Myocyte (in vitro differentiated cells): ENCODE measurements around the gene MPP1. TPM values are rescaled to one million over a fixed set of nuclear protein-coding genes. Genes with fewer than 3 reads are reported as not detected.
"Not testable (repeated sequence)": the region's sequence is repeated elsewhere in the genome, so short reads cannot be mapped to it uniquely, and the experiment has no call there.

ENCODE experiments used
- DNase-seq: peaks from one replicate; pipeline ENCODE4 v3.0.0-alpha.2; 2012; ENCODE audit warnings: low read depth
- polyA plus RNA-seq: library from polyadenylated mRNA; unstranded; fragments of >200 nt; gene quantifications from one replicate; pipeline ENCODE4 v1.2.1, GENCODE V29; 2012; ENCODE audit warnings: missing spikeins
- total RNA-seq: library from RNA; depleted of rRNA; stranded (reverse); fragments of >200 nt; gene quantifications from 2 replicates; pipeline ENCODE4 v1.2.3, GENCODE V29; 2014

Gene MPP1
- total RNA-seq: 10.6 and 11.2 TPM in 2 replicates
- polyA plus RNA-seq: 11.5 TPM

DNA sequence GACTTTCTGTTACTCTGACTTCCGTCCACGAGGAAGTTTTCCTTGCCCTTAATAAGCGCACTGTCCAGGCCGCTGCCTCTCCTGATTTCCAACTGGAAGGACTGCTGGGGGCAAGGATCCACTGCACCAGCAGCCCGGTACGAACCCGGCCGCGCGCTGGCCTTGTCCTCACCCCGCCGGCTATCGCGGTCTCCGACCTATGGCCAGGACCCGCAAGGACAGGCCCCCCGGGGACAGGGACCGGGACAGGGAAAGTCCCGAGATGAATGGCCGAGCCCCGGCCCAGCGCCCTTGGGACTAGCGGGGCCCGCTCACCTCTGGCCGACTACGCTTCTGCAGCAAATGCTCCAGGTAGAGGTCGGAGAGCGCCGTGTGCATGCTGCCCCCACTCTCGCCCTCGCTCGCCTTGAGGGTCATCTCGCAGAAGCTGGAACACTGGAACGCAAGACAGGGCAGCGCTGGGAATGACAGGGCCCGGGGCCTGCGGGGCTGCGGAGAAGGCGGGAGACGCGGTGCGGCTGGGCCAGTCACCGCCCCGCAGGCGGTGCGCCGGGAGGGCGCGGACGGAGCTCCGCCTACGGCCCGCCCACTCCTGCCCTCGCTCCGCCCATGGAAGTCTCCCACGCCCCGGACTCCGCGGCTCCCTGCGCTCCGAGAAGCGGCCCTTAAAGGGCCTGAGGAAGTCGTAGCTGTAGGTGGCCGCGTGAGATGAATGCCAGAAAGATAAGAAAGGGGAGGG lies at the start of gene MPP1:
Gene MPP1 (minus strand): TSS at position 529 of the 739 bp plus-strand sequence. CDS start 112 bp downstream, at position 417.
- peak; percentile 73 for DNase-seq

DNA sequence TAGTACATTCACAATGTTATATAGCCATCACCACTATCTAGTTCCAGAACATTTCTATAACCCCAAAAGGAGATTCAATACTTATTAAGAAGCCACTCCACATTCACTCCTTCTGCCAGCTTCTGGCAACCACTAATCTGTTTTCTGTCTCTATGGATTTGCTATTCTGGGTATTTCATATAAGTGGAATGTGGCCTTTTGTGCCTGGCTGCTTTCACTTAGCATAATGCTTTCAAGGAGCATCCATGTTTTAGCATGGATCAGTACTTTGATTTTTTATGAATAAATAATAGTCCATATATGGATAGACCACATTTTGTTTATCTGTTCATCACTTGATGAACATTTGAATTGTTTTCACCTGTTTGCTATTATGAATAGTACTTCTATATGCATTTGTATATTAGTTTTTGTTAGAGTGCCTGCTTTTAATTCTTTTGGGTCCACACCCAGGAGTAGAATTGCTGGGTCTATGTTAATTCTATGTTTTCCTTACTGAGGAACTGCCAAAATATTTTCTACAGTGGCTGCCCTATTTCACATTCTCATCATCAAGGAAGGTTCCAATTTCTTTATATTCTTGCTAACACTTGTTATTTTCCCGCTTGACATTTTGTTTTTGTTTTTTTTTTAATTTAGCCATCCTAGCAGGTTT lies 45.8 kb upstream of the MPP1 start:
- no peak for DNase-seq

DNA sequence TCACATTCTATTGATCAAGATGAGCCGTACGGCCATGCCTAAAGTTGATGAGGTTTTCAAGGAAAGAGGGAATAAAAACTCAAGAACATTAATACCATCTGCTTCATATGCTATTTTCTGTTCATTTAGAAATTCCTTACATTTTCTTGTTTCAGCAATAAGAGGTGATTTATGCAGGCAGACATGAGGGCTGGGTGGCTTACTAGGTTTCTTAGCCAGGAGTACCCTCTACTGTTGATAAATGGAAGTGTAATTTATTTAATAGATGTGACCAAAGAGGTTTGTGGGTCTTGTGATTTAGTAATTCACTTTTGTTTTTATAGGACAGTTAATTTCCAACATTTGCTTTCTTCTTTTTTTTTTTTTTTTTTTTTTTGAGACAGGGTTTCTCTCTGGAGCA lies 35.6 kb upstream of the MPP1 start:
- DNase-seq: peak; percentile 27

DNA sequence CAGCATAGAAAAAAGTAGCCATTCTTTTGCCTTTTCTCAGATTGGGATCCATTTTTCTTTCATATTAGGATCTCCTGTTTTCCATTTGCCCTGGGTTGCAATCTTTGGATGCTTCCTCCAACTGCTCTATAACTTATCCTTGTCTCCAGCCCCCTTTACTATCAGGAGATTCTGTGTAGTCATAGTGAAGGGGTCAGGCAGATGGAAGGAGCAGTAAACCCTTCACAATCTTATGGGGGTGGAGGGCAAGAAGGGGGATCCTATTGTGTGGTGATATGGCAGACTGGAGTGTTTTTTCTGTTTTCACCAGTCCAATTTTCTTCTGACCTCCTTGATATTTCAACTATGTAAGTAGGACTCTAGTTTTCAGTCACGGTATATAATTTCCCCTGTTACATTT lies 30.9 kb upstream of the MPP1 start:
- DNase-seq: no peak

DNA sequence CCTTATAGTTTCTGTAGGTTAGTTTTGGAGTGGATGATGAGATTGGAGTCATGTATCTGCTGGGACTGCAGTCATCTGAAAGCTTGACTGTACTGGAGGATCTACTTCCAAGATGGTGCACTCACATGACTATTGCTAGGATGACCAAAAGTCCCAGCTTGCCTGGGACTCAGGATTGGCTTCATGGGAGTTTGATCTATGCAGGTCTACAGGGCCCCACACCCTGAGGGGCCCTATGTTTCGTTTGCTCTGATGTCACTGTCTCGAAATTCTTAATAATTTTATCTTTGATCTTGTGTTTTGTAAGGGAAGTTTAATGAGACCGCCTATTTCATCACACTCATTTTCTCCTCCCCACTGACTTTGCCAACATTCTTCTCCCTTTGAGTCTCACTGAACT lies 29.3 kb upstream of the MPP1 start, which contains the start of gene SMIM9:
Gene SMIM9 (minus strand): TSS at position 101 of the 400 bp plus-strand sequence. CDS start 3,806 bp downstream, outside the sequence.
- no peak for DNase-seq

DNA sequence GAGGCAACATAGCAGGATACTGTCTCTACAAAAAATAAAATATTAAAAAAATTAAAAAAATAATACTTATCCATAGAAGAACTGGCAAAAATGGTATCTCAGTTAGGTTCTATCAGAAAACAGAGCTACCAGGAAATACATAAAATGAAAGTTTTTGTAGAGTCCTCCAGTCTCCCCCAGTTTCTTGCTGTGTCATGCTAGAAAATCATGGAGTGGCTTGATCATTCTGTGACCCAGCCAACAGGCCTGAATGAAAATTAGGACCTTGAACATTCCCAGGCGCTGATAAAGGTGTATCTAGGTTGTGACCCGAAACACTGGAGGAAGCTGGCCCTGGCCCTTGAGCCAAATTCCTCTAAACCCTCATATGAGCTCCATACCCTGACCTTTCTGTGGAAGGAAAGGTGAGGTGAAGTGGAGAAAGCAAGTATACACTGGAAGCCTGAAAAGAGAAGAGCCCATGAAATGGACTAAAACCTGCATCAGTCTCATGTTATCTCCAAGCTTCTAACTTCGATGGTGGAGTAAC lies 28.5 kb upstream of the MPP1 start:
- DNase-seq: no peak

DNA sequence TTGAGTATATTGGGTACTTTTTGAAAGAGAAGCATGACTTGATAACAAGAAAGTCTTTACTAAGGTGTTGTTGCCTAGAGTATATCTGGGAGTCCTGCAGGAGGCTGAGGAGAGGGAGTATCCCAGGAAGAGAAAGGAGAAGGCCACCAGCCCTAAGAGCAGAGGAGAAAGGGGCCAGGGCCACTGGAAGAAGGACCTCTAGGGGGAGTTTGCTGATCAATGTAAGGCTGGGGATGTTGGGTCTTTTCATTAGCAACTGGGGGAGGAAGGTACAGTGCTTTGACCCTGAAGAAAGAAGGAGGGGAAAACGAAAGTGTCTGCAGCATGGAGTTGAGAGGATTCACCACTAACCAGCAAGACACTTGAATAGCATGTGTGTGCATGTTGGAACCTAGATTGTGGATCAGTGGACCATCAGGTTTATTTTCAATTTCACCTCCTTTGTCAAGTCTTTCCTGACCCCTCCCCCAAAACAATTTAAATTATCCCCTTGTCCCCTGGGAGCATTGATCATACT lies 24.7 kb upstream of the MPP1 start:
- DNase-seq: no peak

DNA sequence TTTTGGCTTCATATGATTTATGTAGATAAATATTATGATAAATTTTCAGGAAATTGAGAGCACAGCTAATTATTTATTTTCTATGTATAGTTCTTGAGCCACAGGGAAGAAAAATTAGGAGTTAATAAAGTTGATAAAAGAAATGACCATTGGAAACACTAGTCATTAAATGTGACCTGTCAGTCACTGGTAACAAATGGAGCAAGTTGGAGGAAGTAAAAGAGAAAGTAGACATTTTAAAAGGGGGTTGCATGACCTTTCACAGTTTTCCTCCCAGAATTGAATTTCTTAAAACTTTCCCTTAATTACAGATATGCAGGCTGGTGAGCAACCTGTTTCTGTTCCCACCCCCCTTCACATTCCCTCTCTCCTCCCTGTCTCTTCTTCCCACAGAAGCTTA lies 23.8 kb upstream of the MPP1 start:
- no peak for DNase-seq

DNA sequence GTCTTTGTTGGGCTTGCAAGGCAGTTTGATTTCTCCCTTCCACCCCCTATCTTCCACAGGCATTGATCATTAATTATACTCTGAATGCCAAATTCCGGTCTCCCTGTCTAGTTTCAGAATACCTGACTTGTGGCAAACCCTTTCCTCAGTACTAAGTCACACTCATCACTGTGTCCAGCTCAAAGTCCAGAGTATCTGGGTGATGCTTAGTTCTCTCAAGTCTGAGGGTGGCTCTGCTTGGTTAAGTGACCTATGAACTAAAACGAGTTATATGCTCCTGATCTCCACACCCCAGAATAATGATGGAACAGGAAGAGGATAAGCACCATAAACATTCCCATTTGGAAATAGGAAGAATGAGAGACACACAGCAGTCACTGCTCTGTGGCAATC lies 22.7 kb upstream of the MPP1 start:
- no peak for DNase-seq

DNA sequence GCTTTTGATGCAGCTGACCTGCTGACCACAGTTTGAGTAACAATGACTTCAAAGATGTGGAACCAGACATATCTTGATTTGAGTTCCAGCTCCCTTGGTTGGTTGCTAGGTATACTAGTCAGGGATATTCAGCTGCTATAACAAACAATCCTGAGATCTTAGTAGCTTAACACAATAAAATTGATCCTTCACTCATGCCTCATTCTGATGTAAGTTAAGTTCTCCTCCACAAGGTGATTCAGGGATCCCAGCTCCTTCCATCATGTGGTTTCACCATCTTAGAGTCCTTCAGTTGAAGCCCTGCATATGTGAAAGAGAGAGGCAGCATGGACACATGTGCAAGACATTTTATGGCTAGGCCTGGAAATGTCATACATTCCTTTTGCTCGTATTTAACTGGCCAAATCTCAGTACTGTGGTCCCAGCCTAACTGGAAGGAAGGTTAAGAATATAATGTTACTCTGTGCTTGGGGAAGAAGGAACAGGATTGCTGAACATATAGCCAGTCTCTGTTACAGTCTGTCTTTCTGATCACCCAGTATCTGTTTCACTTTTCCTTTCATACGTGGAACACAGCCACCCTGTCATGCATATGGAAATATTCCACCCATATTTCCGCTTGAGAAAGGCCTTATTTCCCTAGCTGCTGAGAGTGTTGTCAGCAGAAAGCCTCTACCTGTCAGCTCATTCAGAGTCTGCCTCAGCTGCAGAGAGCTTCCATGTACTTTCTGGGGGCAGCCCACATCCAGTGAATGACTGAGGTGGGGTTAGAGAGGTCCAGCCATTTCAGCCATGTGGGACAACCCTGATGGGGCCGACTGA lies 22.1 kb upstream of the MPP1 start:
- no peak for DNase-seq

DNA sequence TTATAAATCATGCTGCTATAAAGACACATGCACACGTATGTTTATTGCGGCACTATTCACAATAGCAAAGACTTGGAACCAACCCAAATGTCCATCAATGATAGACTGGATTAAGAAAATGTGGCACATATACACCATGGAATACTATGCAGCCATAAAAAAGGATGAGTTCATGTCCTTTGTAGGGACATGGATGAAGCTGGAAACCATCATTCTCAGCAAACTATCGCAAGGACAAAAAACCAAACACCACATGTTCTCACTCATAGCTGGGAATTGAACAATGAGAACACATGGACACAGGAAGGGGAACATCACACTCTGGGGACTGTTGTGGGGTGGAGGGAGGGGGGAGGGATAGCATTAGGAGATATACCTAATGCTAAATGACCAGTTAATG lies 20.3 kb upstream of the MPP1 start:
- DNase-seq: not testable (repeated sequence)

DNA sequence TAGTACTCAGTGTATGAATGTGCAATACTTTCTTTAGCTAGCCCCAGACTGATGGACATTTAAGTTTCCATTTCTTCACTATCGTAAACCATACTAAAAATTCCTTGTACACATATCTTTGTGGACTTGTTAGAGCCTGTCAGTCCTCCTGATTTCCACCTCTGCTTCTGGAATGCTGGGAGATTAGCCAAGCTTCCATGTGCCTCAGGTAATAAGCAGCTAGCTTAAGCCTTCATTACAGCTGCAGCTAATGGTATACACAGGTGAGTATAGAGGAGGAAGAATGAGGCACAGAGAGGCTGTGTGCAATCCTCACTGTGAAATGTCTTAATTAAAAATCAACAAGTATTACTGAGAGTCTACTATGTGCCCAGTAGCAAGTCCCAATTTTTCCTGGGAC lies 19.4 kb upstream of the MPP1 start:
- no peak for DNase-seq

DNA sequence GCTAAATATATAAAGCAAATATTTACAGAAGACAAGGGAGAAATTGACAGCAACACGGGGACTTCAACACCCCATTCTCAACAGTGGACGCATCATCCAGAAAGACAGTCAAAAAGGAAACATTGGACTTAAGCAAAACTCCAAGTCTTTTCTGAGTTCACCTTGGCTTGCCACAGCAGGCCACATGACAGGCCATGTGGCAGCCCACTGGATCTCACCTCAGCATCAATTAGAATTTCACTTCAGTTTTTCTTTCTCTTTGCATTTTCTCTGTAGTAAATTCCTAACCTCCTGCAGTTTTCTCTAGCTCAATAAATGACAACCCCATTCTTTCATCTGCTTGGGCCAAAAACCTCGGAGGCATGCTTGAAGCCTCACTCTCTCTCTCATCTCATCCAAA lies 16.7 kb upstream of the MPP1 start:
- DNase-seq: no peak

DNA sequence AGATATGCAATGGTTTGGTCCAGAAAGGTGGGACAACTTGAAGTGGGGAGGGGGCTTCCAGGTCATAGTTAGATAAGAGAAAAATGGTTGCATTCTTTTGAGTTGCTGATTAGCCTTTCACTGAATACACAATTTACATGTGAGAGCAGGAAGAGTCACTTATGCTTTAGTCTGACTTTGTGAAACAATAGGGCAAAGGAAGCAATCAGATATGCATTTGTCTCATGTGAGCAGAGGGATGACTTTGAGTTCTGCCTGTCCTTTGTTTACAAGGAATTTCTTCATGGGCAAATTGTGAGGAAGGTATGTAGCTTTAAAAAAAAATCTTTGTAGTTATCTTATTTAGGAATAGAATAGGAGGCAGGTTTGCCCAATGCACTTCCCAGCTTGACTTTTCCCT lies 16.2 kb upstream of the MPP1 start:
- no peak for DNase-seq

DNA sequence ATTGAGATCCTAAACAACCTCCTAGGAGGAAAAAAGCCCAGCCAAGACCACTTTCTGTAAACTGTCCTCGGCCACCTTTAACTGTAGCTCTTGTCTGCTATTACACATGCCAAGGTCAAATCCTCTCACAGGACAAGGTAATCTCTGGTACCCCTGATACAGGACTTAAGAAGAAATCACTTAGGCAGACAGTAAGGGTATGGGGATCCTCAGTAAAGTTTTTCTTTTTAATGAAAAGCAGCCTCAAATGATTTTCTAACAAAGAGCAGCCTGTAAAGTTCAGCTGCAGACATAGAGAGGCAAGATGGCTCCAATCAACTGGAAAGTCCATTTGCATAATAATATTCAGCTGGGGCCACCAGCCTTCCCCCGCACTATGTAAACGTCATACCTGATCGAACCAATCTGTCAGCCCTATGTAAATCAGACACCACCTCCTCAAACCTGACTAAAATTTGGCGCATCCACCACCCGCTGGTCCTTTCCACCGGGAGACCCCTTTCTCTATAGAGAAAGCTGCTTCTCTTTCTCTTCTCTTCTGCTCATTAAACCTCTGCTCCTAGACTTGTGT lies 14.6 kb upstream of the MPP1 start:
- no peak for DNase-seq

DNA sequence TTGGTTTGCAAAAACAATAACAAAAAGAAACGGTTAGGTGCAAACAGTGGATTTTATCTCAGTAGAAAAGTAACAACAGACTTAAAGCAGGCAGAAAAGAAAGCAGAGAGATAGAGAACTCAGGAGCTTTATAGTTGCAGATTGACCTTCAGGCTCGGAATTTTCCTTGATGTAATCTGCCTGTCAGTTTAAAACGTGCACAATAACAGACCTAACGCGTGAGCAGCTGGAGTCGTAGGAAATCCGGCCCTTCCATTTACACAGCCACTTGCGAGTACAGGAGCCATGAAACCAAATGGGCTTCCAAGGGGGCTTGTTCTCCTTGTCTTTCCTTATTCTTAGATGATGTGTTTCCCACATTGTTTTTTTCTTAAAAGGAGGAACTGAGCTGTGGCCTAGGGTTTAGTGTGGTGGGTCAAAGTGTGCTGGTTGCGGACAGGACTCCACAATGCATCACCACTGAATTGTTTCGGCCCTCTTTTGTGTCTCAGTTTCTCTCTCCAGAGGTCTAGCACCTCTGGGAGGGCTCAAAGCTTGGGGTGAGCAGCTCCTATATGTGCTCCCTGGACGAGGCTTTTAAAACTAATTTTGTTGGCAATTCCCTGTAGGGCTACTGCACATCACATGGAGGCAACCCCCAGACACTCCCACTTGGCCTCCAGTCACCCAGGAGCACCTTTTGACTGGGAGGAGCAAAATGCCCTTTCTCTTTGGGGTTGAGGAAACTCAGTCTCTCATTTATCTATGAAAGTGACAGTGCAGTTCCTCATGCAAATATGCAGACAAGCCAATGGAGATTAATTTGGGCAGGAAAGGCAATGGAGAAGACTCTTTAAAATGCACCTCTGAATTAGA lies 13.9 kb upstream of the MPP1 start:
- no peak for DNase-seq

DNA sequence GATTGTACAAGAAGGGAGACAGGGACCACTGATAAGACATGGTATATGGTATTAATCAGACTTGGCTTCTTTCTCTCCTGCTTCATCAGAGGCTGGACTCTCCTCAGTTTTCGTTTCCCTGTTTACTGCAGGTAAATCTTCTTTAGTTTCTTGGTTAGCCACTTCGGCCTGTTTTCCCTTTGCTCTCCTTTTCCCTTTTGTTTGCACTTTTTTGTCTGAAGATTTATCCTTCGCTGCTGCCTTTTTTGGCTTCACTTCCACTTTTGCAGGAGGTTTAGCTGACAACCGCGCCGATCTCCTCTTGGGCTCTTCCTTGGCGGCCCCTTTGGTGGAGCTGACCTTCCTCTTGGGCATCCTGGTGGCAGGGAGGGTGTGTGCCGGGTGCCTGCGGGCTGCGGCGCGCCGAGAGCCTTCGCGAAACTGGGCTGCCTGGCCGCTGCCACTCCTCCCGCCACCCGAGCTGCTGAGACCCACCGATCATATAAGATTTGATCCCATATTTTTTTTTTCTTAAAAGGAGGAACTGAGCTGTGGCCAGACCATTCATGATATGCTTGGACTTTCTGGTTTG lies 11.8 kb upstream of the MPP1 start:
- not testable (repeated sequence) for DNase-seq

DNA sequence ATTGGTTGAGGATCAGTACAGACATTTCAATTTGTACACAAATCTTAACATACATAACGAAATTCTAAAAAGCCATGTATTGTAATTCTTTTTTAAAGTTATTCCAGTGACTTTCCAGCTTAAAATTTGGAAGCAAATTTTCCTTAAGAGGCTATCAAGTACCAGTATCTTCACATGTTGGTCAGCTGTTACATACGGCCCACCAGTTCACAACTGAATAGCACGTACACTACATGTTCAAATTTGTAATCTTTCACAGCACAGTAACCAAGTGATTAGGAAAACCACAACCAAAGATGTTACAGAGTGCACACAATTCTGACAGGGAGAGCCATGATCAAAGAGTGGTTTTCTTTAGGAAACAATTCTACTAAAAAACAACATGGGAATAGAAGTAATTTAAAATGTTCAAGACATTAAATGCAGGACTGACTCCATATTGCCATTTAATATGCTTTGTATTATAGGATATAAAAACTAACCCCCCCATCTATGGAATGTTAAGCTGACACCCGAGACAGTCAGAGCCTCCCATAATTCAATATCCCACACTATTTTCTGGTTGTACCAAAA lies 11.1 kb upstream of the MPP1 start:
- not testable (repeated sequence) for DNase-seq

DNA sequence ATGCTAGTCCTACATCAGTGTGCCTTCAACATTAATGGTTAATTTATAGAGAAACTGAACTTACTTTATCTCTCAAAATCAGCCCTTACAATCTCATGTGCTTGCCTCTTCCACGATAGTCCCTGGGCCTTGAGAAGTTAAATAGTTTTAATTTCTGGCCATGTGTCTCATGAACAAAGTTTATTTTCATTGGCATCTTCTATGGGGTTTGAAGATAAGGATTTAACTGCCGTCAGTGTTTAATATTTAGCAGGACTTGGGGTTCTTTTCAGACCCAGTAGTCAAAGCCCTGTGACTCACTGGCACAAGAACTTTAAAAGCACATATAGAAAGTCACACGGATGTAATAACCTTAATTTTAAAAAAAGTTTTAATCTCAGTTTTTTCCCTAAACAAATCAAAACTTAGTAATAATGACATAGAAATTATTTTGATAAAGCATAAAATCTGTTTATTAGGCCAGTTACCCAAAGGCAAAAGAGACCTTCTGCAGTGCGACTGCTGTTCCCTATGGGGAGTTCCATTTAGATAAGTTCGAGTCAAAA lies 10.1 kb upstream of the MPP1 start:
- DNase-seq: no peak
